NCI-H1417 (cell line): ENCODE results near the gene RIMBP2.
A peak's percentile ranks its signal among the peaks of the same experiment; 100 is the strongest.

Experiments used
- DNase-seq, 3 experiments: peaks; one replicate each; lab custom pipeline; 2025; lab: John Stamatoyannopoulos, UW

The RIMBP2 gene

DNA sequence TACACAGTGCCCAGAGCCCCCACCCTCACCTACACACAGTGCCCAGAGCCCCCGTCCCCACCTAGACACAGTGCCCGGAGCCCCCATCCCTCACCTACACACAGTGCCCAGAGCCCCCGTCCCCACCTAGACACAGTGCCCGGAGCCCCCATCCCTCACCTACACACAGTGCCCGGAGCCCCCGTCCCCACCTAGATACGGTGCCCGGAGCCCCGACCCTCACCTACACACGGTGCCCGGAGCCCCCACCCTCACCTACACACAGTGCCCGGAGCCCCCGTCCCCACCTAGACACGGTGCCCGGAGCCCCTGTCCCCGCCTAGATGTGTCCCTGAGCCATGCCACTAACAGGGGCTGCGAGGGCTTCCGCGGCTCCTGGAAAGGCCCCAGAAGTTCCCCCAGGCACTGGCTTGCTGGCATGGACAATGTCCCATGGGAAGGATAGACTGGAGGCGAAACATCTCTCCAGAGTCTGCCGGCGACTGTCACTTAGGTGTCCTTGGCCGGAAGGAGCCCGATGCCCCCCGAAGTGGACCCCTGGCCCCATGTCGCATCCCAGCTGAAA, 232.4 kb downstream of the RIMBP2 start:
- no peak for DNase-seq

GRCh38 chr12:130482448-130482847, 233.7 kb downstream of the RIMBP2 start:
- DNase-seq, result peak in 2 of 3 experiments; percentile 17 to 21

GRCh38 chr12:130481392-130481879, 234.7 kb downstream of the RIMBP2 start:
- DNase-seq, result no peak

- DNase-seq, result peak in 2 of 3 experiments; percentile 41 to 56
Measured at GRCh38 chr12:130480887-130481286, 235.2 kb downstream of the RIMBP2 start.

DNA sequence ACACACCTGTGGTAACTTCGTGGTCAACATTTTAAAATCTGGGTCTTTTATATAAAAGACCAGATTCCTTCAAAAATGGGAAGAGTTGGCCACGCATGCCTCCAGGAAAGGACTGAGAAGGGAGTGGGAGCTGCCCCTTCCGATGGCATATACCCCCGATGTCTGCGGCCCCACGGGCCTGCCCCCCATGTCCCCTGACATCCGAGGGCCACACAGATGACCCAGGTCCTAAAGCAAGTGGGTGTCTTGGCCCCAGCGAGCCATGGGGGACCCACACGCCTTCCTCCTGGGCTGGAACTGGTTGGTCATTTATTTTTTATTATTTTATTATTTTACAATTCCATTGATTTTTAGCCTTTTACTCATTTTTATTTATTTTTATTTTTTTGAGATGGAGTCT, 235.9 kb downstream of the RIMBP2 start:
- no peak for DNase-seq

DNA sequence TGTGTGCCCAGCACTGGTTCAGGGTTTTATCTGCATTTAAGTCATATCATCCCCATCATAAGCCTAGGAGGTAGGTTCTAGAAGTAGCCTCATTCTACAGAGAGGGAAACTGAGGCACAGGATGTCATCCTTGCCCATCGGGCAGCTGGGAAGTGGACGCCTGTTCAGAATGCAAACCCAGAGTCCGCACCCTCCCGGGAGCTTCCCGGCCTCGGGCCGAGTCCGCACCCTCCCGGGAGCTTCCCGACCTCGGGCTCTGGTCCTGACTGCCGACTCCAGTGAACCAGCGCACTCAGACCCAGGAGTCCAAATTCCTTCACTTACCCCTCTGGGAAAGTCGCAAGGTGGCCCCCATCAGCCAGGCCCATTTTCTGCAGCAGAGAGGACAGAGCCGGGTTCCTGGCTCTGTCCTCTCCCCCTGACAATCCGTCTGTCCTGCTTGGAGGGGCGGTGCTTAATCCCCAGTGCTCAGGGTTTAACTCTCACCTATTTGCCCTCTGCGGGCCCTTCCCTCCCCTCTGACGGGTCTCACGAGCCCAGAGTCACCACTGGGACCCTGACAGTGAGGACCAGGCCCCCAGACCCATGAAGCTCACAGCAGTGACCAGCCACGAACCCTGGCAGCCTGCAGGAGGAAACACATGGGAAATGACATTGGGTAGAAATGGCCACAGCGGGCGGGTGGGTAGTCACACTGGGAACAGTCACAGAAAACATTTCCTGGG, 236.5 kb downstream of the RIMBP2 start:
- no peak for DNase-seq

DNA sequence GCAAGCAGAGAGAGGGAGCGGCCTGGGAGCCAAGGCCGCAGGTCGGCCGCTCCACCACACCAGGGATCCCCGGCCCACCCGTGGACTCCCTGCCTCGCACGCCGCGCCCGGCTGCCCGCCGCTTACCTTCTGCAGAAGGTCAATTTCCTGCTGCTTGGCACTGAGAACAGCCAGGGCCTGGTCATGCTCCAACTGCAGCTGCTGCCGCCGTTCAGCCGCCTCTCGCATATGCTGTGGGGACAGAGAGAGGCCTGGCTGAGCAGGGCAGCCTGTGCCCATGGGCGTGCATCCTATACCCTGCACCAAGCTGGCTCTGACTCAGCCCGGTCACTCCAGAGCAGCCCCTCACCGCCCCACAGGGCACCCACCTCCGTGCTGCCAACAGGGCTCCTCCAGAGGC, 237.3 kb downstream of the RIMBP2 start:
- no peak for DNase-seq

- DNase-seq, result no peak
Measured at GRCh38 chr12:130477701-130478100, 238.4 kb downstream of the RIMBP2 start.

GRCh38 chr12:130477266-130477665, 238.8 kb downstream of the RIMBP2 start:
- no peak for DNase-seq

DNA sequence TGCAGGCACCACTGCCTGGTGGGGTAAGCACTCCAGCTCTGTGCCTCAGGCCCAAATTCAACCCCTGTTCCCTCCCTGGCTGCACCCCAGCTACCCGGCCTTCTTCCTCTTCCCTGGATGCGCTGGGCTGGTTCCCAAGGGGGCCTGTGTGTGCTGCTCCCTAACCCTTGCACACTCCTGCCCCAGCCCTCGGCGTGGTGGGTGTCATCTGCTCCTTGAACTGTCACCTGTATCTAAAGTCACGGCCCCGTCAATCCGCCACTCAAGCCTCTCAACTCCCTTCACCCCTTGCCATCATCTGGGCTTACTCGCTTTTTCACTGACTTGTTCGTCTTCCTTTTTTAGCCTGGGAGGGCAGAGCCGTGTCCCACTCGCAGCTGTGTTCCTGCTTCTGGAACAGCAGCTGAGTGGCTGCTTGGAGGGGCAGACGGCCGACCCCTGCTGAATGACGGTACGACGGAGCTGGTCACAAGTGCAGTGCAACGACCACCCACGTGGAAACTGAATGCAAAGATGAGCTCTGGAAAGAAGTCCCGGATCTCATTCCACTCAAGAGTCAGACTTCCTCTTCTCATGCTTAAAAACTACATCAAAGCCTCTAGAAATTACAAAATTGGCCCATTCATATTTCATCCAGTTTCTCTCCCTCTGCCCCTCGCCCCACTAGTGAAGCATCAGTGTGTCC, 239.5 kb downstream of the RIMBP2 start:
- DNase-seq, result no peak

DNA sequence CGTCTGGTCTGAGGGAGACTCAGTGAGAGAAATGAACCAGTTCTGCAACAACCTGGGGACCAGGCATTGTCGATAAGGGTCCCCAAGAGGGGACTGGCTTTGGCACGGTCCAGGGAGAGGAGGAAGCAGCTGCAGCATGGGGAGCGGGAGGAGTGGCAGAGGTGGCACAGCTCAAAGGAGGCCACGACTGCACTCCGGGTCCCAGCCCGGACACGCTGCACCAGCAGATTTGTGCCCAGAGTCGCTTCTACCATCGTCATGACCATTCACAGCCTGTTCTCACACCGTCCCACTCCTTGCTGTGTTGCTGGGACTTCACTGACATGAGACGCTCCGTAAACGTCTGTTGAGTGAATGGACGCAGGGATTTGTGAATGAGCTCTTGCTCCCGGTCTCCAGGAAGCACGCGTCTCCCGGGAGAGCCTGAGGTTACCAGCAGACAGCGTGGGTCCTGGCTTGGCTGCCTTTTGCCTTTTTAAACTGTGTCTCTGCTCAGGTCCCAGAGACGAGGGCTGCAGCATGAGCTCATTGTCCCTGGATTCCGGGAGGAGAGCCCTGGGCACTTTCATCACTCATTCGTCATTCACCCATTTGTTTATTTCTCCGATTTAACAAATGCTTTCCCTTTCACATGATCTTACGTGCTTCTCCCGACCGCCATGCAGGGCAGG, 241.4 kb downstream of the RIMBP2 start:
- DNase-seq, result no peak

- DNase-seq, result no peak
Measured at GRCh38 chr12:130473266-130473665, 242.8 kb downstream of the RIMBP2 start.

GRCh38 chr12:130470969-130471368, 245.1 kb downstream of the RIMBP2 start:
- DNase-seq, result no peak

DNA sequence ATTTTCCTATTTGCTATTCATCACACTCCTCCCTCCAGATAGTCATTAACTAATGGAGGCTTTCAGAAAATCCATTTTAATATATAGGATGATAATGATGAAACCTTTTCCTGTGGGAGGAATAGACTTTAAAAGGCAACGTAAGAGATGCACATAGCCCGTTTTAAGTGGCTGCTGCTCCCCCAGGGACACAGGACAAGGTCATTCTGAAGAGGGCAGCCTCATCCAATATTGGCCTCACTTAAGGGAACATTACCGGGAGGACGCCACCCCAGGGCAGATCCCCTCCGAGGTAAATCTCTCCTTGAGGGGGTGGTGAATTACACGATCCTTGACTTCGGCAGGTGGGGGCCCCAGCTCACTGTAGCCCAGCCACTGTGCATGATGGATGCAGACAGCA, 246.5 kb downstream of the RIMBP2 start:
- DNase-seq, result no peak

DNA sequence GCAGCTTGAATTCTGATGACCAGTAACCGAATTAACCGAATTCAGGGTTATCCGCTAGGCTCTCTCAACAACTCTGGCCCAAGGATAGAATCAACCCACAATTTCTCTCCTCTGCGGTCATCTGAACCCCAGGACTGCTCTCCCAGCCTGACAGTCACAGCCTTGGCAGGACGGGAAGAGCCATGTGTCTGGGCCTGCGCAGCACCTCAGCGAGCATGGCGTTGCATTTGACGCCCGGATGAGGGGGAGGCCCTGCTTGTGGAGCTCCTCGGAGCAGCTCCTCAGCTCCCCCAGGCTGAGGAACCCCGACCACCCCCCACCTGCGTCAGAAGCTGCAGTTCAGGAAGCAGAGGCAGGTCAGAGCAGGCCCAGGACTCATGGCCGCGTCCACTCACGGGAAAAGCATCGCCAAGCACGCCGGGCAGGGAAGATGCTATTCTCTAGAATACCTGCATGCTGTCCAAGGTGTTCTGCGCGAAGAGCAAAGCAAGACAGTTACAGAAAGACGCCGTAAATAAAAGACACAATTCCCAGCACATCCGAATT, 247.3 kb downstream of the RIMBP2 start:
- DNase-seq, result no peak

DNA sequence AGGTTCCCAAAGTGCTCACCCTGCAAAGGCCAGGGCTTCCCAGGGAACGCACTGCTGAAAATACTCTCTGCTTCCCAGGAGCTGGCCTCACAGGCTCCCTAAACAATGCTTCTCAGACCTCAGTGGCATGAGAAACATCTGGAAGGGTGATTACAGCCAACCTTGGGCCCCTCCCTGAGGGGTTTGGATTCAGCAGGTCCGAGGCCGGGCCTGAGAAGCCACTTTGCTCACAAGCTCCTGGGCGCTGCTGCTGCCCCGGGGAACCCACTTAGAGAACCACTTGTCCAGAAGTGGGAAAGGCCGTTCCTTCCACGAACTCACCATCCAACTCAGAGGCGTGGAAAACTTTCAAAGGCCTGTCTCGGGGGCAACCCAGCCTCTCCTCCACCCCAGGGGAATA, 247.9 kb downstream of the RIMBP2 start:
- no peak for DNase-seq

DNA sequence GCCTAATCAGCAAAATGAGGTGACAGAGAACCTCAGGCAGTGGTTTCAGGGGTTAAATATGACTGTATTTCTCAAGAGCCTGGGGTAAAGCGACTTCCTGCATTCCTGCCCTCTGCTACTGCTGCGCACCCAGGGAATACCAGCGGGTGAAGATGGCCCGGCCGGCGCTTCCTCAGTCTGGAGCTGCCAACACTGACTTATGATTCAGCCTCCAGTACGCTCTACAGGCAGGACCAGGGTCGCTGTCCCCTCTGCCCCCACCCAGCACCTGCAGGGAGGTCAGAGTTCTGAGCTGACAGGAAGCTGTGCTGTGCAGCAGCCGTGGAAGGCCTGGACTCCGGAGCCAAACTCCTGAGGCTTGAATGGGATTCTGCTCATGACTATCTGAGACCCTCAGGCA, 250.5 kb downstream of the RIMBP2 start:
- no peak for DNase-seq

GRCh38 chr12:130465046-130465445, 251.1 kb downstream of the RIMBP2 start:
- no peak for DNase-seq

DNA sequence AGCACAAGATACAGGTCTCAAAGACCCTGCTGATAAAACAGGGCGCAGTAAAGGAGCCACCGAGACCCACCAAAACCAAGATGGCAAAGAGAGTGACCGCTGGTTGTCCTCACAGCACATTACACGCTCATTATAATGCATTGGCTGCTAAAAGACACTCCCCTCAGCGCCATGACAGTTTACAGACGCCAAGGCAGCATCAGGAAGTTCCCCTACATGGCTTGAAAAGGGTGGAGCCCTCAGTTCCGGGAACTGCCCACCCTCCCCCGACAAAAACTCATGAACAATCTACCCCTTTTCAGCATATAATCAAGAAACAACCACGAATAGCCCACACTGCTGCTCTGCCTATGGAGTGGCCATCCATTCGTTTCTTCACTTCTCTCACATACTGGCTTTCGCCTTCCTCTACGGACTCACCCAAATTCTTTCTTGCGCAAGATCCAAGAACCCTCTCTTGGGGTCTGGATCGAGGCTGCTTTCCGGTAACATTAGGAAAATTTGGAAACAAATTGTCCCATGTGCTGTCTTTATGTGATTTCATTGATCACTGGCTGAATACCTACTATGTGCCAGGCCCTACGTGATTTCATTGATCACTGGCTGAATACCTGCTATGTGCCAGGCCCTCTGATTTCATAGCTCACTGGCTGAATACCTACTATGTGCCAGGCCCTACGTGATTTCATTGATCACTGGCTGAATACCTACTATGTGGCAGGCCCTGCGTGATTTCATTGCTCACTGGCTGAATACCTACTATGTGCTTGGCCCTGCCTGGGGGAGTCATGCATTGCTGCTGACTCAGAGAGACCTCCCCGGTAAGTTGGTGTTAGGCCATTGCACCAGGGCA, 252.1 kb downstream of the RIMBP2 start:
- no peak for DNase-seq

DNA sequence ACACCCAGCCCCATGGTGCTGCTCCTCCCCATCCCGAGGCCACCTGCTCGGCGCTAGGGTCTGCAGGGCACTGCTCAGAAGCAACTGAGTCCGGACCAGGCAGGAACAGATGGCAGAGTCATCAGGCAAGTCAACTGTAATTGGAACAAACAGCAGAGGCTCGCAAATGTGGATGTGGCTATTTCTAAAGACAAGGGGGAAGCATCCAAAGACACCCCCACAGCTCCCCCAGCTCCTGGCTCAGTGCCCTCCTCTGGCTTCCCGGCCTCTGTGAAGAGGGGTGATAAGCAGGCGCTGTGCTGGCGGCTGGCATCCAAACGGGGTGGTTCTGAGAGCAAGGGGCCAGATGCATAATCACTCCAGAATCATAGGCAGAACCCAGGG, 252.8 kb downstream of the RIMBP2 start:
- DNase-seq, result peak in 1 of 3 experiments; percentile 7

DNA sequence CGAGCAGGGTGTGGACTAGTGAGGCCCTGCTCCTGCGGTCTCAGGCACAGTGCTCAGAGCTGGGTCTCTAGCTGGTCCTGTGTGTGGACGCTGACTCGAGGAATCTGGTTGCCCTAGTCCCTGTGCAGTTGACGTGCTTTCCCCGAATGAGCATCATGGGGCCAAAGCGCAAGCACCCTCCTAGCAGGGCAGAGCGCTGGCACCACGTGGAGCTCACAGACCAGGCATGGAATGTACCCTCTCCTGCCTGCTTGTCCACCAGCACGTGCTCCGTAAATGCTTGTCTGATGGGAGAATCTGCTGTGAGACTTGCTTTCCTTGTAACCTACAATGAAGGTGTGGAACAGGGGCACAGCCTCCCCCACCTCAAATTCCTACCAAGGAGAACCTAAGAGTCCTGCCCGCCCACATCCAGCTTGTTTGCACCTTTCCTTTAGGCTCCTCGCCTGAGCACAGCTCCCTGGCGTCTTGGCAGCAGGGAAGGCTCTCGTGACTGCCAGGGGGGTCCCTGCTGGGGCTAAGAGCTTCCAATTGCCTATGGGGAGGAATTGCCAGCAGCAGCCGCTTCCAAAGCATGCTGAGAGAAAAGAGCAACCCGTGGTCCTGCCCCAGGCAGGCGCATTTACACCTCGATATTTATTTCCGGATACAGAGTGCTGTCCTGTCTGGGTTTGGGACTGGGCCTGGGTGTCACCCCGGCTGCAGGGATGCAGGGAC, 253.4 kb downstream of the RIMBP2 start:
- no peak for DNase-seq
